Endothelial cell (in vitro differentiated cells): ENCODE data around the gene ARMC7. TPM values are rescaled to one million over a fixed set of nuclear protein-coding genes. Genes with fewer than 3 reads are reported as not detected.

Experiments
- DNase-seq: peaks from one replicate; pipeline ENCODE4 v3.0.0; 2021; ENCODE audit warnings: low spot score
- H3K27ac Mint-ChIP-seq: one replicate; pipeline ENCODE4 v1.8.0; 2021; ENCODE audit warnings: mixed read lengths, inconsistent platforms; ENCODE audit not compliant: unreplicated experiment
- H3K27me3 Mint-ChIP-seq: one replicate; pipeline ENCODE4 v1.8.0; 2021; ENCODE audit warnings: mild to moderate bottlenecking, moderate library complexity, mixed read lengths, inconsistent platforms; ENCODE audit not compliant: unreplicated experiment
- H3K36me3 Mint-ChIP-seq: one replicate; pipeline ENCODE4 v1.8.0; 2021; ENCODE audit warnings: mild to moderate bottlenecking, low read depth, mixed read lengths, inconsistent platforms; ENCODE audit not compliant: unreplicated experiment
- H3K4me1 Mint-ChIP-seq: one replicate; pipeline ENCODE4 v1.8.0; 2021; ENCODE audit warnings: mild to moderate bottlenecking, mixed read lengths, inconsistent platforms; ENCODE audit not compliant: unreplicated experiment
- H3K4me3 Mint-ChIP-seq: one replicate; pipeline ENCODE4 v1.8.0; 2021; ENCODE audit warnings: mild to moderate bottlenecking, mixed read lengths, inconsistent platforms; ENCODE audit not compliant: unreplicated experiment
- H3K9me3 Mint-ChIP-seq: one replicate; pipeline ENCODE4 v1.8.0; 2021; ENCODE audit warnings: mixed read lengths, inconsistent platforms; ENCODE audit not compliant: unreplicated experiment
- total RNA-seq: library from RNA; stranded (reverse); fragmentation: NEBNext Ultra II Directional; extraction: Animal tissue kit (Norgen Biotek cat#: 25700); gene quantifications from one replicate; pipeline ENCODE4 v1.2.1, GENCODE V29; 2021; ENCODE audit not compliant: unreplicated experiment
- TF ChIP-seq, protein P1 (sequence below): fragments of 200-600 bp; sonication (generic); IDR thresholded peaks from one replicate; pipeline ENCODE4 v1.5.0; 2021; ENCODE audit warnings: antibody characterized with exemption; ENCODE audit not compliant: unreplicated experiment

ARMC7 gene
- total RNA-seq, 1 donor from 2014 or later = 43.4 TPM

- peak overlapping the region; percentile 31 for H3K4me3 Mint-ChIP-seq
- peaks cover 27% of the 10 kb centered on the region for H3K36me3 Mint-ChIP-seq
- H3K27me3 Mint-ChIP-seq = peaks cover 3% of the 10 kb centered on the region
- H3K9me3 Mint-ChIP-seq = no peaks in the 10 kb centered on the region
- no peak overlapping the region for H3K27ac Mint-ChIP-seq
- H3K4me1 Mint-ChIP-seq = peaks cover 8% of the 10 kb centered on the region
- no peak for DNase-seq
- TF ChIP-seq, protein P1, sequence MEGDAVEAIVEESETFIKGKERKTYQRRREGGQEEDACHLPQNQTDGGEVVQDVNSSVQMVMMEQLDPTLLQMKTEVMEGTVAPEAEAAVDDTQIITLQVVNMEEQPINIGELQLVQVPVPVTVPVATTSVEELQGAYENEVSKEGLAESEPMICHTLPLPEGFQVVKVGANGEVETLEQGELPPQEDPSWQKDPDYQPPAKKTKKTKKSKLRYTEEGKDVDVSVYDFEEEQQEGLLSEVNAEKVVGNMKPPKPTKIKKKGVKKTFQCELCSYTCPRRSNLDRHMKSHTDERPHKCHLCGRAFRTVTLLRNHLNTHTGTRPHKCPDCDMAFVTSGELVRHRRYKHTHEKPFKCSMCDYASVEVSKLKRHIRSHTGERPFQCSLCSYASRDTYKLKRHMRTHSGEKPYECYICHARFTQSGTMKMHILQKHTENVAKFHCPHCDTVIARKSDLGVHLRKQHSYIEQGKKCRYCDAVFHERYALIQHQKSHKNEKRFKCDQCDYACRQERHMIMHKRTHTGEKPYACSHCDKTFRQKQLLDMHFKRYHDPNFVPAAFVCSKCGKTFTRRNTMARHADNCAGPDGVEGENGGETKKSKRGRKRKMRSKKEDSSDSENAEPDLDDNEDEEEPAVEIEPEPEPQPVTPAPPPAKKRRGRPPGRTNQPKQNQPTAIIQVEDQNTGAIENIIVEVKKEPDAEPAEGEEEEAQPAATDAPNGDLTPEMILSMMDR = no peak
Measured at GRCh38 chr17:75063626-75064025, 46.1 kb upstream of the ARMC7 start.

GRCh38 chr17:75064040-75064439 is 45.7 kb upstream of the ARMC7 start:
- Mint-ChIP-seq H3K36me3 (peaks cover 27% of the 10 kb centered on the region), H3K4me1 (peaks cover 10% of the 10 kb centered on the region), H3K9me3 (no peaks in the 10 kb centered on the region), H3K27ac (no peak overlapping the region), H3K27me3 (peaks cover 5% of the 10 kb centered on the region), H3K4me3 (peak overlapping the region; percentile 31)
- DNase-seq = no peak
- TF ChIP-seq, protein P1 = no peak

GRCh38 chr17:75064460-75064859 is 45.3 kb upstream of the ARMC7 start:
- Mint-ChIP-seq H3K9me3 (no peaks in the 10 kb centered on the region), H3K36me3 (peaks cover 27% of the 10 kb centered on the region), H3K27ac (no peak overlapping the region)

DNA sequence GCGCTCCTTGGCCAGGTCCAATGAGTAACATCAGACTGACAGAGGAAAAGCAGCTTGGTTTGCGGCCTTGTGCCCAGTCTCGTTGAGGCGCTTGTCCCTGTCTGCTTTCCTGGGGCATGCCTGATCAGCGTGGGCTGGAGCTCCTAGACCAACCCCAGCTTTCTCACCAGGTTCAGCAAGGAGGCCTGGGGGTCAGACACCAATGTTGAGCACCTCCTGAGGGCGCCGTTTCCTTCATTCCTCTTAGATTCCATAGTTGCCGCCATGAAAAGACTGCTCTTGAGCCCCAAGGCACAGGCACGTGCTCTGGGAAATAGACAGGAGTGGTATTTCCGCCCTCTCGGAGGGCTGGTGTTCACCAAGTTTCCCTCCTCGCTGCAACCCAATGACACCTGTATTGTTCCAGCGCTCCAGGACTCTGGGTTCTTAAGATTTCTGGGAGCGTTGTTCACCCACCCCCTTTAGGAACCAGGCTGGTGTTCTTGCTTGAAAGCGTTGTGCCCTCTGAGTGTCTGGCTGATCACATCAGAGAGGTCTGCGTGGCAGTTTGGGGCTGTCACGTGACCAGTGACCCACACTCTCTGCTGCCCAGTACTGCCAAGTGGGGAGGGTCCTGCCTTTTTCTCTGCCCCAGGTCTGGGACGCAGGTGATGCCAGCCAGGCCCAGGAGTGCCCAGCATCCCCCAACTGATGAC is 44.8 kb upstream of the ARMC7 start:
- Mint-ChIP-seq H3K27ac (no peak overlapping the region), H3K4me1 (peaks cover 8% of the 10 kb centered on the region), H3K27me3 (peaks cover 5% of the 10 kb centered on the region), H3K4me3 (peak overlapping the region; percentile 23), H3K36me3 (peaks cover 27% of the 10 kb centered on the region), H3K9me3 (no peaks in the 10 kb centered on the region)
- no peak for DNase-seq
- TF ChIP-seq, protein P1 = no peak

More at GRCh38 chr17:75064460-75064859, 45.3 kb upstream of the ARMC7 start:
- H3K4me3 Mint-ChIP-seq = peak overlapping the region; percentile 23
- DNase-seq = no peak
- TF ChIP-seq, protein P1 = no peak
- peaks cover 5% of the 10 kb centered on the region for H3K27me3 Mint-ChIP-seq
- H3K4me1 Mint-ChIP-seq = peaks cover 10% of the 10 kb centered on the region

GRCh38 chr17:75065562-75066151 is 44.1 kb upstream of the ARMC7 start:
- H3K9me3 Mint-ChIP-seq = no peaks in the 10 kb centered on the region
- peaks cover 5% of the 10 kb centered on the region for H3K27me3 Mint-ChIP-seq
- no peak overlapping the region for H3K4me3 Mint-ChIP-seq
- peaks cover 27% of the 10 kb centered on the region for H3K36me3 Mint-ChIP-seq
- H3K4me1 Mint-ChIP-seq = peaks cover 7% of the 10 kb centered on the region
- TF ChIP-seq, protein P1 = no peak
- no peak overlapping the region for H3K27ac Mint-ChIP-seq
- no peak for DNase-seq
